GM12865 (cell line): ENCODE results near the gene SCAF1.

Experiments used
- DNase-seq: peaks from one replicate; pipeline ENCODE4 v3.0.0; 2010; ENCODE audit warnings: low read depth
- H3K4me3 ChIP-seq: 2 replicates; pipeline ENCODE4 v1.5.1; 2011; ENCODE audit warnings: mild to moderate bottlenecking, low read depth, low read length, control low read depth
- CTCF ChIP-seq: IDR thresholded peaks from 2 replicates; pipeline ENCODE4 v1.5.1; 2011; ENCODE audit warnings: low read length, control low read depth, low read depth, inconsistent platforms; ENCODE audit not compliant: insufficient read depth; ENCODE audit errors: missing control alignments

Gene SCAF1

GRCh38 chr19:49705919-49706318, 63.9 kb downstream of the SCAF1 start:
- H3K4me3 ChIP-seq, result no peak overlapping the region
- TF ChIP-seq CTCF, result no peak
- no peak for DNase-seq
